Measurements from ENCODE around the gene SLIT3. TPM values are rescaled to one million over a fixed set of nuclear protein-coding genes. Genes with fewer than 3 reads are reported as not detected.

The SLIT3 gene
- total RNA-seq, 1 donor from 2014 or later = 3.2 TPM

DNA sequence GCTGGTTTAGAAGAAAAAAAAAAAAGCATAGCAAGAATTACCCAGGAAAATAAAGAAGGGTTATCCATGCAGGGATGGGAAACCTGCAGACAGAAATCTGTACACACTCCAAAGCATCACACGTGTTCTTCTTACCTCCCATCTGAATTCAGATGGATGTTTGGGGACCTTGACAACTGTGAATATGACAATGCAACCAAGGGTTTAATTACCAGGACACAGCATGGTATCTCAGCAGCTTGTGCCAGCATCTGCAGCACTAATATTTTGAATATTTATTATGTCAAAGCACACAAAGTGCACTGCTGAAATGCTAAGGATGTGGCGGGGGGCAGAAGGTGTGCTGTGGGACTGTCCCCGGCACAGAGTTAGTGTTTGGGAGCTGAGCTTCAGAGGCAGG is 47.9 kb downstream of the SLIT3 start:
- no peak overlapping the region for H3K4me3 Mint-ChIP-seq (ENCODE audit: unreplicated experiment)
- H3K27me3 Mint-ChIP-seq (ENCODE audit: unreplicated experiment) = peaks cover 7% of the 10 kb centered on the region
- H3K27ac Mint-ChIP-seq (ENCODE audit: unreplicated experiment) = no peak overlapping the region
- H3K4me1 Mint-ChIP-seq (ENCODE audit: unreplicated experiment) = no peaks in the 10 kb centered on the region
- TF ChIP-seq, protein P1, sequence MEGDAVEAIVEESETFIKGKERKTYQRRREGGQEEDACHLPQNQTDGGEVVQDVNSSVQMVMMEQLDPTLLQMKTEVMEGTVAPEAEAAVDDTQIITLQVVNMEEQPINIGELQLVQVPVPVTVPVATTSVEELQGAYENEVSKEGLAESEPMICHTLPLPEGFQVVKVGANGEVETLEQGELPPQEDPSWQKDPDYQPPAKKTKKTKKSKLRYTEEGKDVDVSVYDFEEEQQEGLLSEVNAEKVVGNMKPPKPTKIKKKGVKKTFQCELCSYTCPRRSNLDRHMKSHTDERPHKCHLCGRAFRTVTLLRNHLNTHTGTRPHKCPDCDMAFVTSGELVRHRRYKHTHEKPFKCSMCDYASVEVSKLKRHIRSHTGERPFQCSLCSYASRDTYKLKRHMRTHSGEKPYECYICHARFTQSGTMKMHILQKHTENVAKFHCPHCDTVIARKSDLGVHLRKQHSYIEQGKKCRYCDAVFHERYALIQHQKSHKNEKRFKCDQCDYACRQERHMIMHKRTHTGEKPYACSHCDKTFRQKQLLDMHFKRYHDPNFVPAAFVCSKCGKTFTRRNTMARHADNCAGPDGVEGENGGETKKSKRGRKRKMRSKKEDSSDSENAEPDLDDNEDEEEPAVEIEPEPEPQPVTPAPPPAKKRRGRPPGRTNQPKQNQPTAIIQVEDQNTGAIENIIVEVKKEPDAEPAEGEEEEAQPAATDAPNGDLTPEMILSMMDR (IDR thresholded peaks at IDR 0.05; ENCODE audit: unreplicated experiment) = no peak
- DNase-seq (ENCODE audit: low spot score) = no peak
- no peaks in the 10 kb centered on the region for H3K36me3 Mint-ChIP-seq (ENCODE audit: low read depth, unreplicated experiment)
- no peaks in the 10 kb centered on the region for H3K9me3 Mint-ChIP-seq (ENCODE audit: unreplicated experiment)

DNA sequence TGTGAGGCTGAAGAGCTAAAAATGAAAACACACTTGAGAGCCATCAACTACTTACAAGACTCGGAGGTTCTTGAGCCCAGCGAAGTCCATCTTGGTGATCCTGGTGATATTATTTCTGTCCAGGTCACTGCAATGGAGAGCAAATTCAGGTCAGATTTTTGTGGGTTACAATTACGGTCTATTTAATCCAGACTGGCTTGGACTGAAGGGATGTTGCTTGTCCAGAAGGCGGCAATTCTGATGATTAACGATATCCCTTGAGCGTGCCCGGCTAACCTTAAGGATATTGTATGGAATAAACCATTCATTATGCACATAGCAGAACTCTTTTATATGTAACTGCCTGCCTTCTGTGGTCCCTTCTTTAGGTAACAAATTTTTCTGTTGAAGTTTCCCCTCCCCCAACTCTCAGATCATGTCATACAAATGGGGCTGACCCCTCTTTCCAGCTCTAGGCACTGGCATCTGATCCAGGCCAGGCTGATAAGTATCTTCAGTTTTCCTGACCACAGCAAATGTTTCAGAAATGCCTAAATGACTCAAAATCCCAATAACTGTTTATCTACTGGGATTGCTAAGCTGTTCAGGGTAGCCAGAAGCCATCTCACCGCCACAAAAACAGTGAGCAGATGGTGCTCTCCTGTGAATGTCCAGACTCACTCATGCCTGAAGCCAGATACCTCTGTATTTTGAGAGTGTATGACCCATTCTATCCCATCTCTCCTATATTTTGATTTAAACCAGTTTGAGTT is 49.4 kb downstream of the SLIT3 start:
- Mint-ChIP-seq H3K4me1 (ENCODE audit: unreplicated experiment) (no peaks in the 10 kb centered on the region), H3K27ac (ENCODE audit: unreplicated experiment) (no peak overlapping the region), H3K27me3 (ENCODE audit: unreplicated experiment) (peaks cover 3% of the 10 kb centered on the region), H3K36me3 (ENCODE audit: low read depth, unreplicated experiment) (no peaks in the 10 kb centered on the region), H3K9me3 (ENCODE audit: unreplicated experiment) (no peaks in the 10 kb centered on the region), H3K4me3 (ENCODE audit: unreplicated experiment) (no peak overlapping the region)
- TF ChIP-seq, protein P1 (IDR thresholded peaks at IDR 0.05; ENCODE audit: unreplicated experiment) = no peak
- DNase-seq (ENCODE audit: low spot score) = no peak

DNA sequence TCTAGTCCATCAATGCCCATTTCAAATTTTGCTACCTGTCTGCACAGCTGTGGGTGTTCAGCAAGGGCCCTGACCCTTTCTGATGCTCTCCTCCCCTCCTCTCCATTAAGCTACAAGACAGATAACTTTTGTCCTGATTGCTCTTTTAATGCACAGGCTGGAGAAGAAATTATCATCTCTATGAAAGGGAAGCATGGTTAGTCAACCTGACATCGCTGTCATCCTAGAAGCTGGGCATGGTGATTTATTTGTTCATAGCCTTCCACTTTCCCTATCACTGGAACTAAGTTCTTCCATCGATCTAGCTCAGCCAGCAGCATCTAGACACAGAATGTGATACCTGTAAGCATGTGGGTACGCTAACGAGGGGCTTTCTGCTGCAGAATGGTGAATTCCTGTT is 50.1 kb downstream of the SLIT3 start:
- Mint-ChIP-seq H3K27ac (ENCODE audit: unreplicated experiment) (no peak overlapping the region), H3K4me3 (ENCODE audit: unreplicated experiment) (no peak overlapping the region), H3K27me3 (ENCODE audit: unreplicated experiment) (peaks cover 3% of the 10 kb centered on the region), H3K9me3 (ENCODE audit: unreplicated experiment) (no peaks in the 10 kb centered on the region), H3K4me1 (ENCODE audit: unreplicated experiment) (no peaks in the 10 kb centered on the region), H3K36me3 (ENCODE audit: low read depth, unreplicated experiment) (no peaks in the 10 kb centered on the region)
- DNase-seq (ENCODE audit: low spot score) = no peak
- TF ChIP-seq, protein P1 (IDR thresholded peaks at IDR 0.05; ENCODE audit: unreplicated experiment) = no peak

DNA sequence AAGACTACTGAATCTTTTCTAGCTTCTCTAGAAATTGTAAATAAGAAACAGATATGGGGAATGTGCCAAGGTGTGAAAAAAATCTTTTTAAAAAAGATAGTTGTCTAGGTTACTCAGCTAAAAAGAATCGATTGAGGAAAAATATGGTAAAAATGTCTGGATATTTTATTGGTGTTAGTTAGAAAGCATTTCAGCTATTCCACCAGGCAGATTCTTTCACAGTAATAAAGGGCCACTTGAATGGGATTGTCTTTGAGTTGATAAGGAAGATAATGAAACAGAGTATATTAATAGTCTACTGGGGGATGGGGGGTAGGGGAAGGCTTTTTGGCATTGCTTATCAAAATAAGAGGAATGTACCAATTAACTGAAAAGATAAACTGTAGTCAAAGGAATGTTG is 51.9 kb downstream of the SLIT3 start:
- Mint-ChIP-seq H3K27ac (ENCODE audit: unreplicated experiment) (no peak overlapping the region), H3K4me3 (ENCODE audit: unreplicated experiment) (no peak overlapping the region), H3K27me3 (ENCODE audit: unreplicated experiment) (peaks cover 3% of the 10 kb centered on the region), H3K36me3 (ENCODE audit: low read depth, unreplicated experiment) (no peaks in the 10 kb centered on the region), H3K9me3 (ENCODE audit: unreplicated experiment) (no peaks in the 10 kb centered on the region), H3K4me1 (ENCODE audit: unreplicated experiment) (no peaks in the 10 kb centered on the region)
- no peak for DNase-seq (ENCODE audit: low spot score)
- TF ChIP-seq, protein P1 (IDR thresholded peaks at IDR 0.05; ENCODE audit: unreplicated experiment) = no peak

DNA sequence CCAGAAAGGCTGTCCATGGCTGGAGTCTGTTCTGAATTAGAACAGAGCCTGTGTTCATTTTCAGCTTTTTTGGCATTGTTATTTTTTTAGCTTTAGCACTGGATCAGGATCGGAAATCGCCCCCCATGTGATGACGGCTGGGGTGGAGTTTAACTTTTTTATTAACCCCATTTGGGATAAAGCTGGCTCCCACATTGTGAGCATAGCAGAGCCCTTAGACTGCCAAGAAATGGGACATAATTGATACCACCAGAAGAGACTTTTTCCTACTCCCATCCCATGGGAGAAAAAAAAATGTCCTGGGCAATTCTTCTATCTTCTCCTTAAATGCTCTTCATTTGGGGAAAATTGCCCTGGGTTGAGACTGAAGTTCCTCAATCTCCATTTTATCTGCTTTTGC is 52.4 kb downstream of the SLIT3 start:
- no peak for DNase-seq (ENCODE audit: low spot score)
- H3K36me3 Mint-ChIP-seq (ENCODE audit: low read depth, unreplicated experiment) = no peaks in the 10 kb centered on the region
- H3K9me3 Mint-ChIP-seq (ENCODE audit: unreplicated experiment) = no peaks in the 10 kb centered on the region
- peaks cover 2% of the 10 kb centered on the region for H3K27me3 Mint-ChIP-seq (ENCODE audit: unreplicated experiment)
- no peaks in the 10 kb centered on the region for H3K4me1 Mint-ChIP-seq (ENCODE audit: unreplicated experiment)
- TF ChIP-seq, protein P1 (IDR thresholded peaks at IDR 0.05; ENCODE audit: unreplicated experiment) = no peak
- H3K4me3 Mint-ChIP-seq (ENCODE audit: unreplicated experiment) = no peak overlapping the region
- H3K27ac Mint-ChIP-seq (ENCODE audit: unreplicated experiment) = no peak overlapping the region
